Endothelial cell of umbilical vein (primary cell): Measurements from ENCODE around the gene PSMB3. TPM values are rescaled to one million over a fixed set of nuclear protein-coding genes. Genes with fewer than 3 reads are reported as not detected.

Experiments used
- Bru-seq: library from RNA; stranded (reverse); fragments of 400-500 nt; gene quantifications from one replicate; lab custom pipeline; 2021; lab: Mats Ljungman, UMichigan
- BruChase-seq, 2 experiments: library from RNA; stranded (reverse); fragments of 400-500 nt; gene quantifications; one replicate each; lab custom pipeline; 2021; lab: Mats Ljungman, UMichigan
- BruUV-seq: library from RNA; stranded (reverse); fragments of 400-500 nt; replicated peaks from 2 replicates; lab custom pipeline; 2021; lab: Mats Ljungman, UMichigan
- CTCF ChIA-PET: fragments of 300-600, 350-600 bp; sonication (Branson Sonifier 250); formaldehyde crosslinking; loops from one replicate; lab custom pipeline; 2021; ENCODE audit warnings: antibody characterized with exemption, inconsistent platforms; lab: Charles Lee
- POLR2A ChIA-PET: fragments of 300-600, 350-600 bp; sonication (Branson Sonifier 250); formaldehyde crosslinking; loops from one replicate; lab custom pipeline; 2021; ENCODE audit warnings: antibody characterized with exemption, inconsistent platforms; lab: Charles Lee
- DNase-seq: peaks from one replicate; pipeline ENCODE4 v3.0.0-alpha.2; 2011; ENCODE audit warnings: low read depth, low spot score
- FAIRE-seq: peaks from 2 replicates; lab custom pipeline; 2011; peaks lifted over from hg19 to GRCh38; lab: Jason Lieb, UNC
- H2AFZ ChIP-seq: 2 replicates; pipeline ENCODE4 v1.6.0; 2012; ENCODE audit warnings: low read depth, low read length, control low read depth, inconsistent platforms
- H3K27ac ChIP-seq: 2 replicates; pipeline ENCODE4 v1.5.1; 2011; ENCODE audit warnings: low read depth, mild to moderate bottlenecking, control low read depth, low read length, moderate library complexity; ENCODE audit not compliant: insufficient read depth
- H3K27me3 ChIP-seq, 2 experiments: 2 replicates each; pipeline versions ENCODE4 v1.6.0 to v1.6.1; 2011; ENCODE audit warnings: low read length in 2 of 2, mixed read lengths in 1 of 2; ENCODE audit not compliant: control insufficient read depth in 2 of 2, insufficient read depth in 2 of 2
- H3K36me3 ChIP-seq, 2 experiments: 2 replicates in 1 of 2; 3 replicates in 1 of 2; pipeline ENCODE4 v1.5.1; 2011; ENCODE audit warnings: low read length in 2 of 2, mild to moderate bottlenecking in 1 of 2, moderate library complexity in 1 of 2; ENCODE audit not compliant: control insufficient read depth in 2 of 2, insufficient read depth in 2 of 2; ENCODE audit errors: extremely low read depth in 1 of 2
- H3K4me1 ChIP-seq: 3 replicates; pipeline ENCODE4 v1.5.1; 2011; ENCODE audit warnings: mild to moderate bottlenecking, low read length; ENCODE audit not compliant: control insufficient read depth, insufficient read depth; ENCODE audit errors: extremely low read depth
- H3K4me2 ChIP-seq: 2 replicates; pipeline ENCODE4 v1.6.1; 2011; ENCODE audit warnings: low read length, control low read depth, mixed read lengths; ENCODE audit not compliant: insufficient read depth
- H3K4me3 ChIP-seq, 3 experiments: fragments of 200-600 bp in 1 of 3; sonication (generic), shearing (Covaris generic) in 1 of 3; replicated peaks in 1 of 3; 2 replicates each; pipeline ENCODE4 v1.5.1; 2011 to 2016; ENCODE audit warnings: control low read depth in 3 of 3, low read length in 3 of 3, mild to moderate bottlenecking in 2 of 3, inconsistent platforms in 1 of 3, low read depth in 1 of 3, moderate library complexity in 1 of 3; ENCODE audit not compliant: insufficient read depth in 1 of 3
- H3K79me2 ChIP-seq: 2 replicates; pipeline ENCODE4 v1.6.0; 2012; ENCODE audit warnings: low read length, inconsistent platforms; ENCODE audit not compliant: control insufficient read depth, insufficient read depth
- H3K9ac ChIP-seq: replicated peaks from 2 replicates; pipeline ENCODE3; 2011; ENCODE audit warnings: low read length, control low read depth; ENCODE audit not compliant: insufficient read depth; ENCODE audit errors: extremely low read depth
- H3K9me1 ChIP-seq: replicated peaks from 3 replicates; pipeline ENCODE4 v1.6.0; 2011; ENCODE audit warnings: mild to moderate bottlenecking, low read length; ENCODE audit not compliant: control insufficient read depth, insufficient read depth; ENCODE audit errors: extremely low read depth
- H3K9me3 ChIP-seq: replicated peaks from 2 replicates; pipeline ENCODE4 v1.5.1; 2012; ENCODE audit warnings: low read length, inconsistent platforms; ENCODE audit not compliant: control insufficient read depth, insufficient read depth
- H4K20me1 ChIP-seq: replicated peaks from 2 replicates; pipeline ENCODE3; 2011; ENCODE audit warnings: mild to moderate bottlenecking, low read length; ENCODE audit not compliant: control insufficient read depth, insufficient read depth; ENCODE audit errors: extremely low read depth
- EZH2 ChIP-seq: IDR thresholded peaks from 2 replicates; pipeline ENCODE4 v1.6.1; 2012; ENCODE audit warnings: borderline replicate concordance, low read depth, mild to moderate bottlenecking, moderate library complexity, low read length, inconsistent platforms; ENCODE audit not compliant: severe bottlenecking
- GATA2 ChIP-seq: IDR thresholded peaks from 2 replicates; pipeline ENCODE4 v1.7.0; 2011; ENCODE audit warnings: low read depth, mild to moderate bottlenecking, moderate library complexity, mixed read lengths, low read length; ENCODE audit not compliant: insufficient read length, insufficient read depth
- JUN ChIP-seq: IDR thresholded peaks from 2 replicates; pipeline ENCODE4 v1.6.1; 2011; ENCODE audit warnings: borderline replicate concordance, low read depth; ENCODE audit not compliant: insufficient read length, insufficient read depth
- MYC ChIP-seq: IDR thresholded peaks from one replicate; pipeline ENCODE4 v1.6.1; 2011; ENCODE audit warnings: mild to moderate bottlenecking, low read depth, low read length
- POLR2A ChIP-seq: IDR thresholded peaks from 2 replicates; pipeline ENCODE4 v1.6.1; 2012; ENCODE audit warnings: low read depth, mild to moderate bottlenecking, control low read depth, low read length
- POLR2AphosphoS5 ChIP-seq: IDR thresholded peaks from 2 replicates; pipeline ENCODE4 v1.6.1; 2012; ENCODE audit warnings: low read depth, mild to moderate bottlenecking, control low read depth, low read length, moderate library complexity; ENCODE audit not compliant: insufficient read depth
- dilution Hi-C: fragments of 300-500 bp; cut with MboI; formaldehyde crosslinking; loops from one replicate; pipeline ENCODE4 v1.15.0; 2019; ENCODE audit warnings: low sequenced_read_pairs; ENCODE audit not compliant: extremely low pct_ligation_motif_present
- intact Hi-C: fragments of 100-400 bp; cut with micrococcal nuclease; formaldehyde crosslinking; loops from one replicate; pipeline ENCODE4 v1.10.0; 2022
- long read RNA-seq: library from polyadenylated mRNA; stranded (forward); transcript quantifications from one replicate; pipeline ENCODE4 v2.0.0, GENCODE V29; 2021
- polyA minus RNA-seq, 3 experiments: library from RNA; depleted of rRNA, polyadenylated mRNA; stranded (reverse); fragments of >200 nt; gene quantifications; 1 replicate in 1 of 3; 2 replicates in 2 of 3; pipeline ENCODE4 v1.2.3, GENCODE V29; 2011
- polyA plus RNA-seq, 4 experiments: library from polyadenylated mRNA; depleted of rRNA in 3 of 4; stranded (reverse) in 3 of 4; unstranded in 1 of 4; fragments of >200 nt; gene quantifications; 2 replicates each; pipeline versions ENCODE4 v1.2.1 to v1.2.3, GENCODE V29; 2011 to 2012; ENCODE audit warnings: missing spikeins in 1 of 4
- total RNA-seq: library from RNA; stranded (reverse); gene quantifications from 2 replicates; pipeline ENCODE4 v1.2.3, GENCODE V29; 2021
- TF ChIP-seq, protein P1 (sequence below): IDR thresholded peaks from 2 replicates; pipeline ENCODE4 v1.6.1; 2011; ENCODE audit not compliant: insufficient read depth, insufficient read length
- TF ChIP-seq, protein P2 (sequence below), 2 donors: IDR thresholded peaks; 1 replicate in 1 of 2; 2 replicates in 1 of 2; pipeline ENCODE4 v1.5.1; 2011; ENCODE audit warnings: low read length in 2 of 2, mild to moderate bottlenecking in 2 of 2, moderate library complexity in 2 of 2, control low read depth in 1 of 2, inconsistent platforms in 1 of 2, low read depth in 1 of 2; ENCODE audit not compliant: insufficient read depth in 1 of 2; ENCODE audit errors: extremely low read depth in 1 of 2

The PSMB3 gene
- total RNA-seq (213 and 227 TPM in 2 replicates), polyA plus RNA-seq (685 and 705 TPM in 2 replicates), polyA minus RNA-seq (271 and 276 TPM in 2 replicates), Bru-seq, nascent RNA (percentile 70 among the genes with signal in this experiment), BruChase-seq, experiment 1, labeled RNA remaining after a 6-hour chase (percentile 83 among the genes with signal in this experiment), BruChase-seq, experiment 2, labeled RNA remaining after a 2-hour chase (percentile 73 among the genes with signal in this experiment)
- 539 and 649 TPM in 2 replicates for polyA plus RNA-seq (2011; cell fraction: cytosol; rRNA removed)
- polyA plus RNA-seq (2011; cell fraction: nucleus; rRNA removed): 229 and 250 TPM in 2 replicates
- 242 and 303 TPM in 2 replicates for polyA plus RNA-seq (2012)
- polyA minus RNA-seq (2011; cell fraction: cytosol; rRNA and poly(A)+ RNA removed): 192 TPM
- polyA minus RNA-seq (2011; cell fraction: nucleus; rRNA and poly(A)+ RNA removed): 33.6 and 42.4 TPM in 2 replicates
- long read RNA-seq, transcript PSMB3-212 (5 exons, 552 nt): minor isoform, 11 of 752 reads
- long read RNA-seq, transcript PSMB3-210 (2 exons, 562 nt): minor isoform, 106 of 752 reads
- long read RNA-seq, transcript PSMB3-211 (6 exons, 773 nt): major isoform, 614 of 752 reads
- long read RNA-seq, partial matches to known transcripts: 13 of 752 reads
- long read RNA-seq, other reads (novel, unspliced or antisense): 7 of 752 reads

- TF ChIP-seq POLR2AphosphoS5: peak; percentile 41
- TF ChIP-seq, protein P1, sequence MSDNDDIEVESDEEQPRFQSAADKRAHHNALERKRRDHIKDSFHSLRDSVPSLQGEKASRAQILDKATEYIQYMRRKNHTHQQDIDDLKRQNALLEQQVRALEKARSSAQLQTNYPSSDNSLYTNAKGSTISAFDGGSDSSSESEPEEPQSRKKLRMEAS: peak; percentile 90
- no peak for TF ChIP-seq JUN
- no peak for TF ChIP-seq EZH2
- TF ChIP-seq, protein P2, sequence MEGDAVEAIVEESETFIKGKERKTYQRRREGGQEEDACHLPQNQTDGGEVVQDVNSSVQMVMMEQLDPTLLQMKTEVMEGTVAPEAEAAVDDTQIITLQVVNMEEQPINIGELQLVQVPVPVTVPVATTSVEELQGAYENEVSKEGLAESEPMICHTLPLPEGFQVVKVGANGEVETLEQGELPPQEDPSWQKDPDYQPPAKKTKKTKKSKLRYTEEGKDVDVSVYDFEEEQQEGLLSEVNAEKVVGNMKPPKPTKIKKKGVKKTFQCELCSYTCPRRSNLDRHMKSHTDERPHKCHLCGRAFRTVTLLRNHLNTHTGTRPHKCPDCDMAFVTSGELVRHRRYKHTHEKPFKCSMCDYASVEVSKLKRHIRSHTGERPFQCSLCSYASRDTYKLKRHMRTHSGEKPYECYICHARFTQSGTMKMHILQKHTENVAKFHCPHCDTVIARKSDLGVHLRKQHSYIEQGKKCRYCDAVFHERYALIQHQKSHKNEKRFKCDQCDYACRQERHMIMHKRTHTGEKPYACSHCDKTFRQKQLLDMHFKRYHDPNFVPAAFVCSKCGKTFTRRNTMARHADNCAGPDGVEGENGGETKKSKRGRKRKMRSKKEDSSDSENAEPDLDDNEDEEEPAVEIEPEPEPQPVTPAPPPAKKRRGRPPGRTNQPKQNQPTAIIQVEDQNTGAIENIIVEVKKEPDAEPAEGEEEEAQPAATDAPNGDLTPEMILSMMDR (IDR thresholded peaks at IDR 0.05; ENCODE audit: extremely low read depth in 1 of 2, insufficient read depth in 1 of 2, low read depth in 1 of 2, low read length in 2 of 2): no peak
- peak; percentile 97 for TF ChIP-seq MYC
- no peak for TF ChIP-seq GATA2
- TF ChIP-seq POLR2A: peak; percentile 3
- no peak for FAIRE-seq
Measured at GRCh38 chr17:38752308-38753070, at the start of gene PSMB3. PSMB3 (plus strand) TSS chr17:38752741; CDS start chr17:38752827, 86 bp downstream.

More at GRCh38 chr17:38752308-38753070, at the start of gene PSMB3:
- H3K4me2 ChIP-seq: peak within 1 kb of the TSS; percentile 88
- CTCF ChIA-PET: interaction anchor here (0.7 to 2.4 kb wide), 6 partner anchors 9 to 231 kb away, joined by 3 to 8 read pairs (median 5); partner anchors contain the start of gene LASP1
- H3K36me3 ChIP-seq: peaks cover 10 to 12% of the 10 kb centered on the region in 2 experiments
- peaks cover 29% of the 10 kb centered on the region for H3K79me2 ChIP-seq
- no peaks in the 10 kb centered on the region for H4K20me1 ChIP-seq
- H3K27ac ChIP-seq: peak within 1 kb of the TSS; percentile 40
- peak; percentile 99 for DNase-seq
- BruUV-seq: no TSS peak
- POLR2A ChIA-PET: interaction anchor here (0.7 to 1.2 kb wide), 3 partner anchors 12 to 117 kb away, joined by 3 to 5 read pairs (median 3); partner anchors contain the start of gene LASP1
- H3K4me3 ChIP-seq: peak within 1 kb of the TSS; percentile 59 to 82 (median 73)
- dilution Hi-C loops: no loop called here
- intact Hi-C loops: loop anchor here (2.0 to 5.0 kb wide), 4 partner anchors 38 to 400 kb away; partner anchors contain the start of genes CWC25, FBXO47 and PLXDC1
- no peaks in the 10 kb centered on the region for H3K9me3 ChIP-seq
- H3K27me3 ChIP-seq: no peaks in the 10 kb centered on the region
- H3K9me1 ChIP-seq: no peaks in the 10 kb centered on the region
- H3K4me1 ChIP-seq: peaks cover 34% of the 10 kb centered on the region
- H3K9ac ChIP-seq: peak within 1 kb of the TSS; percentile 88
- peak within 1 kb of the TSS; percentile 81 for H2AFZ ChIP-seq
